PFSK-1 (cell line): ENCODE data around the gene MLYCD.

Experiments used
- FOXP2 ChIP-seq: optimal IDR thresholded peaks from 2 replicates; pipeline ENCODE3; 2011; ENCODE audit warnings: borderline replicate concordance, control low read depth, inconsistent platforms; ENCODE audit not compliant: insufficient read depth; ENCODE audit errors: extremely low read length, extremely low read depth
- POLR2AphosphoS5 ChIP-seq: IDR thresholded peaks from 2 replicates; pipeline ENCODE4 v1.6.1; 2012; ENCODE audit warnings: low read depth, mild to moderate bottlenecking, control low read depth, low read length, moderate library complexity
- REST ChIP-seq, 2 experiments: IDR thresholded peaks; 2 replicates each; pipeline versions ENCODE4 v1.6.1 to v1.8.0; 2011 to 2012; ENCODE audit warnings: low read depth in 2 of 2, low read length in 2 of 2, control low read depth in 1 of 2, inconsistent platforms in 1 of 2, mild to moderate bottlenecking in 1 of 2, moderate library complexity in 1 of 2; ENCODE audit not compliant: insufficient read depth in 1 of 2
- SIN3A ChIP-seq: IDR thresholded peaks from 2 replicates; pipeline ENCODE4 v1.6.1; 2012; ENCODE audit warnings: mild to moderate bottlenecking, low read length, moderate library complexity, borderline replicate concordance; ENCODE audit not compliant: insufficient read depth
- TAF1 ChIP-seq: IDR thresholded peaks from 2 replicates; pipeline ENCODE4 v1.6.1; 2012; ENCODE audit warnings: low read length, control low read depth, borderline replicate concordance; ENCODE audit not compliant: insufficient read depth

MLYCD gene

DNA sequence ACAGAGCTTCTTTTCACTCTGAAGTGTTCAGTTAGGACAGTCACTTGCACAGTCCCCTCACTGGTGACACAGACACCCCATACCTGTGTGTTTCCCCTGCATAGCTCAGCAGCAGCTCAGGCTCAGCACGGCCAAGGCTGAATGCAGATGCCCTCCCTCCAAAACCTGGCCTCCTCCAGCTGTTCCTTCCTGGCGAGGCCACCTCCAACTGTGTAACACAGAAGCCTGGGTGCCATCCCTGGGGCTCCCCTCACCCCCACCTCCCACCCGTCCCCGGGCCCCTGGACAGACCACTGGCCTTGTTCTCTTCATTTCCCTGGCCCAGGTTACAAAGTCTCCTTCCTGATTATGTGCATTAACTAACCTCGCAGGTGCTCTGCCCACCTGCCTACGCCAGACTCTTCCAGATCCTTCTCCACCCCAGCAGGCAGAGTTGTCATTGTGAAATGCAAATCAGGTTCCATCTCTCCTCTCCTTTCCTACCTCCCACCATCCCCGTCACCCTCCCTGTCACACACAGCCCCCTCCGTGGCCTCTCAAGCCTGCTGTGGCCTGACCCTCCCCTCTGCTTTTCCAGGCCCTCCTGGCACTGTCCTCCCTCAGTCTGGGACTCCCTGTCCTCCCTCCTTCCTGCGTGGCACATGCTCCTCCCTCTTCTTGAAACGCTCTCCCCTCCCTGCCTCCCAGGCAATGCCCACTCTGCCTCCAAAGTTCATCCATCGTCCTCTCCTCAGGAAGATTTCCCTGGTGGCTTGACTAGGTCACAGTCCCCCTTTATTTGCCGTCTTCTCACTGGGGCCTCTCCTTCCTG, 26.4 kb downstream of the MLYCD start:
- TF ChIP-seq SIN3A, result no peak
- no peak for TF ChIP-seq TAF1
- no peak for TF ChIP-seq REST (IDR thresholded peaks at IDR 0.05; ENCODE audit: insufficient read depth in 1 of 2, low read depth in 2 of 2, low read length in 2 of 2)
- TF ChIP-seq POLR2AphosphoS5, result no peak
- TF ChIP-seq FOXP2, result no peak

- TF ChIP-seq TAF1, result no peak
- TF ChIP-seq REST (IDR thresholded peaks at IDR 0.05; ENCODE audit: insufficient read depth in 1 of 2, low read depth in 2 of 2, low read length in 2 of 2), result no peak
- TF ChIP-seq SIN3A, result no peak
- no peak for TF ChIP-seq POLR2AphosphoS5
- TF ChIP-seq FOXP2, result no peak
Measured at GRCh38 chr16:83925957-83926725, 27.2 kb downstream of the MLYCD start.

DNA sequence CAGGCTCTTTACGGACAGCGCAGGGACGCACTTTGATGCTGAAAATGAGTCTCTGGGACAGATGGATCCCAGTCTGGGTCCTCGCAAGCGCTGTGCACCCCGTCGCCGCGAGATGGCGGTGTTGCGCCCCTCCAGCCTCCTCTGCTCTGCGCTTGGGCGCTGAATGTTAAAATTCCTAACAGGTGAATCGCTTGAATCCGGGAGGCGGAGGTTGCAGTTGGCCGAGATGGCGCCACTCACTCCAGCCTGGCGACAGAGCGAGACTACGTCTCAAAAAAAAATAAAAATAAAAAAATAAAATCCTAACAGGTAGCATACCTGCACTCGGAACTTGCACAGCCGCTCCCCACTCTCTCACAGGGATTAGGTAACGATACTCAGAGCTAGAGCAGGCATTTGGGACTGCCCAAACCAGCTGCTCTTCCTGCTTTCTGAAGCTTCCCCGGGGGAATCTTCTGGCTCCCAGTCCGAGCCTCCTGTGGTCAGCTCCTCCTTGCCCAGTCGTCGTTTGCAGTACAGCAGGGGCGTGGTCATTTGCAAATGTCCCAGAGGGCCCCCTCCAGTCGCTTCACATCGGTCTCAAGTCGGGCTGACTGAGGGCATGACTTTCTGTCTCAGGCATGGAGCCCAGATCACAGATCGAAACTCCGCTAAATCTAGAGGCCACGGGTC, 27.9 kb downstream of the MLYCD start:
- TF ChIP-seq POLR2AphosphoS5 (no peak), TAF1 (no peak), FOXP2 (no peak)

DNA sequence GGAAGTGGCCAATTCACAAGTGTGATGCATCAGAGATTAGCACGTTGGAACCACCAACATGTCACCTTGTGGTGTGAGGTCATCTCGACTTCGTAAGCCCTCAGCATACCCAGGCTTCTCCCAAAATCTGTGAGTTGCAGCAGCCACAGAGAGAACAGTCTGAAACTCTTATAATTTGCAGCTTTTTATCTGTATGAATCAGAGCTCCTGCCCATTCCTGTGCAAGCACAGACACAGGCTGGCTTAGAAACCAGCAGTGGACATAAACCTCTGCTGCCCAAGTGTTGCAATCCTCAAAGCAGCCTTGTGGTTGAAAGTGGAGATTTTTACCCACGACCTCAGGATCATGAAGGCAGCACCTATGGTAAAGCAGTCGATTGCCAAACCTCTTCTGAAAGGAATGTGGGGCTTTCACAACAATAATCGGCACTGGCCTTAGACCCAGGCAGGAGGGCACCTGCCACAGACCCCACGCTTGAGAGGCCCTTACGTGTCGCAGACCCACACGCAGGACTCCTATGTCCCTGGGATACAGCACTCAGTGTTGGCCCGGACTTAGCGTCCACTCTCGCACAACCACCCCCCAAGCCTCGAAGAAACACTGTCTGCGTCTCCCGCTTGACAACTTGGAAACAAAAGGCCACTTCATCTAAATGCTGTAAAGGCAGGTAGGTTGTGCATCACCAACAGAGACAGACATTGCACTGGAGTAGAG, 29.6 kb downstream of the MLYCD start:
- TF ChIP-seq REST (IDR thresholded peaks at IDR 0.05; ENCODE audit: insufficient read depth in 1 of 2, low read depth in 2 of 2, low read length in 2 of 2) (no peak), FOXP2 (no peak)

- TF ChIP-seq TAF1 (no peak), SIN3A (no peak), POLR2AphosphoS5 (no peak), FOXP2 (no peak), REST (IDR thresholded peaks at IDR 0.05; ENCODE audit: insufficient read depth in 1 of 2, low read depth in 2 of 2, low read length in 2 of 2) (no peak)
Measured at GRCh38 chr16:83929811-83930555, 31.1 kb downstream of the MLYCD start.
